Mesendoderm (in vitro differentiated cells): ENCODE measurements around the gene CA4.
"Not testable (repeated sequence)": the region's sequence is repeated elsewhere in the genome, so short reads cannot be mapped to it uniquely, and the experiment has no call there.

Experiments used
- DNase-seq: peaks from one replicate; pipeline ENCODE4 v3.0.0; 2013
- H2AK5ac ChIP-seq: 2 replicates; pipeline ENCODE4 v1.6.1; 2013; ENCODE audit warnings: low read length, inconsistent platforms
- H2BK120ac ChIP-seq: 2 replicates; pipeline ENCODE4 v1.6.1; 2013; ENCODE audit warnings: low read depth, mild to moderate bottlenecking, low read length, moderate library complexity, mixed read lengths
- H2BK15ac ChIP-seq: replicated peaks from 2 replicates; pipeline ENCODE4 v1.6.1; 2013; ENCODE audit warnings: low read depth, mild to moderate bottlenecking, moderate library complexity
- H2BK5ac ChIP-seq: 2 replicates; pipeline ENCODE4 v1.6.1; 2013; ENCODE audit warnings: low read length, inconsistent platforms
- H3K18ac ChIP-seq: 2 replicates; pipeline ENCODE4 v1.6.1; 2013; ENCODE audit warnings: mild to moderate bottlenecking, low read length, mixed read lengths
- H3K23ac ChIP-seq: one replicate; pipeline ENCODE4 v1.6.1; 2013; ENCODE audit warnings: low read length
- H3K27ac ChIP-seq: 2 replicates; pipeline ENCODE4 v1.5.1; 2013; ENCODE audit warnings: low read depth, mild to moderate bottlenecking, inconsistent platforms, low read length, moderate library complexity
- H3K27me3 ChIP-seq: 2 replicates; pipeline ENCODE4 v1.6.1; 2013; ENCODE audit warnings: low read length, control low read depth, mild to moderate bottlenecking, inconsistent platforms; ENCODE audit not compliant: insufficient read depth, poor library complexity
- H3K36me3 ChIP-seq: 2 replicates; pipeline ENCODE4 v1.6.1; 2013; ENCODE audit warnings: low read length, inconsistent platforms; ENCODE audit not compliant: control insufficient read depth, insufficient read depth
- H3K4ac ChIP-seq: one replicate; pipeline ENCODE4 v1.6.1; 2013; ENCODE audit warnings: low read depth, mild to moderate bottlenecking, low read length, moderate library complexity
- H3K4me1 ChIP-seq: 2 replicates; pipeline ENCODE4 v1.6.1; 2013; ENCODE audit warnings: low read depth, low read length, inconsistent platforms; ENCODE audit not compliant: control insufficient read depth
- H3K4me2 ChIP-seq: 2 replicates; pipeline ENCODE4 v1.6.1; 2013; ENCODE audit warnings: low read length
- H3K4me3 ChIP-seq: 2 replicates; pipeline ENCODE4 v1.5.1; 2013; ENCODE audit warnings: mild to moderate bottlenecking, low read length
- H3K56ac ChIP-seq: one replicate; pipeline ENCODE4 v1.6.1; 2013; ENCODE audit warnings: low read length
- H3K79me1 ChIP-seq: 2 replicates; pipeline ENCODE4 v1.6.1; 2013; ENCODE audit warnings: low read length, inconsistent platforms
- H3K79me2 ChIP-seq: 2 replicates; pipeline ENCODE4 v1.6.1; 2013; ENCODE audit warnings: mild to moderate bottlenecking, low read length; ENCODE audit not compliant: control insufficient read depth, insufficient read depth
- H3K9ac ChIP-seq: 2 replicates; pipeline ENCODE4 v1.6.1; 2013; ENCODE audit warnings: low read length, inconsistent platforms
- H4K5ac ChIP-seq: one replicate; pipeline ENCODE4 v1.6.1; 2013; ENCODE audit warnings: low read length
- H4K8ac ChIP-seq: one replicate; pipeline ENCODE4 v1.6.1; 2013; ENCODE audit warnings: low read depth, mild to moderate bottlenecking, control low read depth, low read length, moderate library complexity
- WGBS: extraction: QIAGEN DNeasy Blood & Tissue Kit; methylation state at CpG from one replicate; pipeline ENCODE4 v1.1.7; 2013; ENCODE audit warnings: low lambda C conversion rate, missing lambda C conversion rate; ENCODE audit not compliant: insufficient coverage; ENCODE audit errors: extremely low coverage; 5-methylcytosine and 5-hydroxymethylcytosine counted together

The CA4 gene

GRCh38 chr17:60110586-60110985 is 39.2 kb upstream of the CA4 start:
- no peaks in the 10 kb centered on the region for H3K79me1 ChIP-seq
- H3K18ac ChIP-seq, result no peak overlapping the region
- no peak for DNase-seq
- no peak overlapping the region for H3K4ac ChIP-seq
- no peak overlapping the region for H2BK120ac ChIP-seq
- no peak overlapping the region for H3K4me3 ChIP-seq
- no peak overlapping the region for H3K27ac ChIP-seq
- H3K4me1 ChIP-seq, result no peaks in the 10 kb centered on the region
- no peak overlapping the region for H2BK5ac ChIP-seq
- no peak overlapping the region for H4K5ac ChIP-seq
- H3K9ac ChIP-seq, result no peak overlapping the region
- no peak overlapping the region for H2BK15ac ChIP-seq
- WGBS, result no CpG with 5 or more reads among the region's 3 CpGs
- H3K27me3 ChIP-seq, result no peaks in the 10 kb centered on the region
- no peaks in the 10 kb centered on the region for H3K36me3 ChIP-seq
- no peak overlapping the region for H3K56ac ChIP-seq
- H3K23ac ChIP-seq, result no peak overlapping the region
- no peaks in the 10 kb centered on the region for H3K79me2 ChIP-seq
- no peak overlapping the region for H4K8ac ChIP-seq
- H3K4me2 ChIP-seq, result no peak overlapping the region
- H2AK5ac ChIP-seq, result no peak overlapping the region

GRCh38 chr17:60111661-60112060 is 38.1 kb upstream of the CA4 start:
- not testable (repeated sequence) for H2AK5ac ChIP-seq, H3K18ac ChIP-seq, H4K8ac ChIP-seq, H3K23ac ChIP-seq, H3K79me2 ChIP-seq, H3K27me3 ChIP-seq, H3K27ac ChIP-seq, H2BK120ac ChIP-seq, DNase-seq, H3K36me3 ChIP-seq, H2BK5ac ChIP-seq, H3K79me1 ChIP-seq, H3K56ac ChIP-seq, H4K5ac ChIP-seq, H3K4me2 ChIP-seq, H3K4me3 ChIP-seq, H2BK15ac ChIP-seq, H3K9ac ChIP-seq, H3K4me1 ChIP-seq, H3K4ac ChIP-seq
- no CpG with 5 or more reads among the region's 5 CpGs for WGBS

GRCh38 chr17:60115364-60115763 is 34.4 kb upstream of the CA4 start:
- not testable (repeated sequence) for H4K5ac ChIP-seq, H3K4me1 ChIP-seq, H4K8ac ChIP-seq, H3K27me3 ChIP-seq, H3K4me3 ChIP-seq, H3K18ac ChIP-seq, H3K79me2 ChIP-seq, H2BK5ac ChIP-seq, H2BK120ac ChIP-seq, H3K4me2 ChIP-seq, H3K79me1 ChIP-seq, H3K9ac ChIP-seq, H2BK15ac ChIP-seq, H3K56ac ChIP-seq, H3K27ac ChIP-seq, DNase-seq, H3K36me3 ChIP-seq, H2AK5ac ChIP-seq, H3K23ac ChIP-seq, H3K4ac ChIP-seq
- WGBS, result no CpG with 5 or more reads among the region's 5 CpGs

- not testable (repeated sequence) for H3K79me2 ChIP-seq, H3K18ac ChIP-seq, H3K9ac ChIP-seq, H3K56ac ChIP-seq, H3K23ac ChIP-seq, DNase-seq, H2BK15ac ChIP-seq, H2AK5ac ChIP-seq, H3K4ac ChIP-seq, H3K36me3 ChIP-seq, H3K79me1 ChIP-seq, H3K27me3 ChIP-seq, H2BK5ac ChIP-seq, H3K4me1 ChIP-seq, H3K4me3 ChIP-seq, H3K27ac ChIP-seq, H2BK120ac ChIP-seq, H3K4me2 ChIP-seq, H4K8ac ChIP-seq, H4K5ac ChIP-seq
- no CpG with 5 or more reads among the region's 14 CpGs for WGBS
These were observed 33.6 kb upstream of the CA4 start for GRCh38 chr17:60116196-60116595.

GRCh38 chr17:60119162-60119561 is 30.6 kb upstream of the CA4 start:
- H2BK5ac ChIP-seq, H3K23ac ChIP-seq, DNase-seq, H3K79me2 ChIP-seq, H2BK15ac ChIP-seq, H3K9ac ChIP-seq, H3K4me3 ChIP-seq, H3K4me1 ChIP-seq, H3K79me1 ChIP-seq, H3K27ac ChIP-seq, H3K27me3 ChIP-seq, H3K4me2 ChIP-seq, H4K5ac ChIP-seq, H3K36me3 ChIP-seq, H3K56ac ChIP-seq, H3K4ac ChIP-seq, H2AK5ac ChIP-seq, H2BK120ac ChIP-seq, H3K18ac ChIP-seq, H4K8ac ChIP-seq: not testable (repeated sequence)
- WGBS, result no CpG with 5 or more reads among the region's 15 CpGs

- H3K4me3 ChIP-seq, H3K4me1 ChIP-seq, H3K4ac ChIP-seq, H2BK5ac ChIP-seq, H3K36me3 ChIP-seq, H3K27ac ChIP-seq, H2BK120ac ChIP-seq, H3K4me2 ChIP-seq, H3K56ac ChIP-seq, H3K9ac ChIP-seq, H4K8ac ChIP-seq, H3K27me3 ChIP-seq, H3K18ac ChIP-seq, H3K79me2 ChIP-seq, H3K79me1 ChIP-seq, H3K23ac ChIP-seq, DNase-seq, H2AK5ac ChIP-seq, H2BK15ac ChIP-seq, H4K5ac ChIP-seq: not testable (repeated sequence)
- WGBS, result no CpG with 5 or more reads among the region's 114 CpGs
These were observed 29.7 kb upstream of the CA4 start for GRCh38 chr17:60119807-60120748.
